HS-27A (cell line): ENCODE measurements around the gene BET1.
"Not testable (repeated sequence)": the region's sequence is repeated elsewhere in the genome, so short reads cannot be mapped to it uniquely, and the experiment has no call there.

Experiments
- DNase-seq: peaks from one replicate; pipeline ENCODE4 v3.0.0-alpha.2; 2012; ENCODE audit warnings: low read depth, missing footprints

The BET1 gene, protein sequence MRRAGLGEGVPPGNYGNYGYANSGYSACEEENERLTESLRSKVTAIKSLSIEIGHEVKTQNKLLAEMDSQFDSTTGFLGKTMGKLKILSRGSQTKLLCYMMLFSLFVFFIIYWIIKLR

DNA sequence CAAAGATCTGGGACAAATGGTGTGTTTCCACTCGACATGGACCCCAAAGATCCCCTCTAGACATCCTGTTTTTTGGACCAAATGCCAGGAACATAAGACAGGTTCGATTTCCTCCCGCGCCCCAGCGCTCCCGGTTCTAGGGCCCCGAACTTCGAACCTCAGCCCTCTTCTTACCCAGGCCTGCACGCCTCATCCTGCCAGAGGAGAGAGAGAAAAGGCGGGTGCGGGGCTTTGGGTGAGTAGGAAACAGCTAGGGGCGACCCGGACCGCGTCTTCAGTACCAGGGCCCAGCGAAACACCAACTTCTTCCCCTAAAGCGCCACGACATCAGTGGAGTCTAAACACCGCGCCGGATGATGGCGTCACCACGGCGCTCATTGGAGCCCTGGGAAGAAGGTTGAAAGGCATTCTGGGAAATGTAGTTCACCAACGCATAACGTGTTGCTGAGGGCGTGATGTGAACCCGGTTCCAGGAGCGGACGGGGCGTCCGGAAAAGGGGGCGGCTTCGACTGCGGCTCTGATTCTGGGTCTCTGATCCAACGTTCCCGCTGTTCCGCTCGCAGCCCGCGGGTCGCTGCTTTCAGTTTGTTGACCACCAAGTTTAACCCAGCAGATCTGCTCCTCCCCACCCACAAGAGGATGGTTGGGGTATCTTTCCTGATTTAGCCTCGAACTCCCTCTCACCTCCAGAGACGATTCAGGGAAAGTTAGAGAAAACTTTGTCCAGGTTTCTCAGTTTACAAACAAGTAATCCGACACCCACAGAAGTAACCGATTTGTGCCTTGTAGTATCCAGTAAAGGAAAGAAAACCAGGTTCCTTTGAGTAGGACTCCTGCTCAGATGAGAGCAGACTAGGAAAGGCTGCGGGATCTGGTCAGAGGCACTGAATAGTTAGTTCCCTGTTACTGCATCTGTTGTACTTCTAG is at the start of gene BET1:
TSS of gene BET1 (minus strand) at position 332 of the 928 bp plus-strand sequence. CDS start at position 193, 139 bp downstream.
- DNase-seq, result peak; percentile 81

DNA sequence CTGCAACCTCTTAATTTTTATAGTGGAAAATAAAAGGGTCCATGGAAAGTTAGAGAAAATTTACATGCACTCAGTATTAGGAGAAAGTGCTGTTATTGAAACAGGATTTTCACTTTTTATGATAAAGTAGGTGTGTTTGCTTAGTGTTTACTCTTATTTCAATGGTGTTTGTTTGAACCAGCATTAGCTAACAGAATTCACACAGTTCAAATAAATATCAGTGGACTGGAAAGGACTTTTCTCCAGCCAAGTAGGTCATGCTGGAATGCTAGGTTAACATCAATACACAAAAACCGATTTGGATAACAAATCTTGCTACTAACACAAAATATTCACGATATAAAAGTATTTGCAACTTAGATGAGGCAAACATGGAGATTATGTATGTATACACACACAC is 49.4 kb upstream of the BET1 start:
- no peak for DNase-seq

DNA sequence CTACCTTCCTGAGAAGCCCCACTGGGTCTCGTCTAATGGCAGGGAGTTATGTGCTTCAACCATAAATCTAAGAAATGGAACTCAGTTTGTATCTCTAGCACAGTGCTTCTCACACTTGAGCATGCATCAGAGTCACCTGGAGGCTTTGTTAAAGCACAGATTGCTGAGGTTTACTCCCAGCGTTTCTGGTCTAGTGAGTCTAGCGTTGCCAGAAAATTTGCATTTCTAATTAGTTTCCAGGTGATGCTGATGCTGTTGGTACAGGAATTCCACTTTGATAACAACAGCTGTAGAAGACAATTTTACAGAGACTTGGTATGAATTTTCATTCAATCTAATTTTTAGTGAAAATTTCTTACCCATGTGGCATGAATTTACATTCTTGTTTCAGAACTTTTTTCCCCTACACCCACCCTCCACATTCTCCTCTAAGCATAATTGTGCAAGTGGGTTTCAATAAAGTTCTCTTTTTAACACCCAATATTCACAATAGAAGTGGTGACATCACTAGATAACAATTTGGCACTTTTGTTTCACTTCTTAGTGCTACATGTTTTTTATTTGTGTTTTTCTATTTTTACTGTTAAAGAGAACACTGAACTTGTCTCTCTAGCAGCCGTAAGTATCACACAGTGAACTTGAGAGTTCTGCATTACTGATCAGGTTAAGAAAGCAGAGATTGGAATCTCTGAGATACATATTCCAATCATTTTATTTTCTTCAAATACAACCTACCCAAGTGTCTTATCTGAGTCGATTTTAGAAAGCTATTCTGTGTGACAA is 48.4 kb upstream of the BET1 start:
- DNase-seq, result no peak

DNA sequence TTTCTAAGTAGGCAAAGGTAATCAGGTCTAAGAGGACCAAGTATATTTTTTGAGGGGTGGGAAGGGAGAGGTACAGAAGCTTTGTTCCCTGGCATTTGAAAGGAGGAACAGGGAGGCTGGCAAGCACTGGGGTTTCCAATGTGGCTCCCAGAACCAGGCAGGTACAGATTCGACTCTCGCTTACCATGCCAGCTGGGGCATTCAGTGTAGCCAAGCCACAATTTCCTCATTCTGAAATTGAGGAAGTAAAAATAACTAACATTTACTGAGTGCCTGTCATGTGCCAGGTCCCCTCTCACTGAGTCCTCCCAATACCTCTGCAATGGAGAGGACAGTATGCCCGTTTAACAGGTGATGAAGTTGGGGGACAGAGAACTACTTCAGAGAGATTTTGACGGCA is 45.9 kb upstream of the BET1 start:
- DNase-seq, result no peak

DNA sequence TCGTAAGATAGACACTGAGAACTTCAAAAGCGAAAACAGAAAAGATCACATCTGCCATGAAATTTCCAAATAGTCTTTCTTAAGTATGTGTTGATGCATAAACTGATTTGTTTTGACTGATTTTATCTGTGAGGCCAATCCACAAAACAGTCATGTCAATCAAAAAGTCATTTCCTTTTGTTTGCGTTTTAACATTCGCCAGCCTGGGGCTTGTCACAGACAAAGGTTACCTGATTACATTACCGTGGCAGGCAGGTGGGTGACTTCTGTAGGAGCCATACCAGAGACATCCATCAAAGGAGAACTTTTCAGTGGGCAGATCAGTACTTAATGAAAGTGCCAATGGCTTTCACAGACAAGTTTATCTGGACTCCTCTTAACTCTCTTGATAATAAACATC is 45.5 kb upstream of the BET1 start:
- no peak for DNase-seq

DNA sequence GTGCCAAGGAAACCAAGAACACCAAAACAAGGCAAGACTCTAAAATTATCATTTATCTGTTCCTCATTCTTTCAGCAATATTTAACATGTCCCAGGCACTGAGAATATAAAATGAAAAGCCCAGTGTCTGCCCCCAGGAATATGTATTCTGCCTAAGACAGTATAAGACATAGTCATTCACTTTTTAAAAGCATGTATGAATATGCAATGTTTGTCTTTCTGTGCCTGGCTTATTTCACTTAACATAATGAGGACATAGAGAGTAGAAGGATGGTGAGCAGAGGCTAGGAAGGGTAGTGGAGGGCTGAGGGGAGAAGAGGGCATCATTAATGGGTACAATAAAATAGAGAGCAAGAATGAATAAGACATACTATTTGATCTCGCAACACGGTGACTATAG is 44.6 kb upstream of the BET1 start:
- no peak for DNase-seq

DNA sequence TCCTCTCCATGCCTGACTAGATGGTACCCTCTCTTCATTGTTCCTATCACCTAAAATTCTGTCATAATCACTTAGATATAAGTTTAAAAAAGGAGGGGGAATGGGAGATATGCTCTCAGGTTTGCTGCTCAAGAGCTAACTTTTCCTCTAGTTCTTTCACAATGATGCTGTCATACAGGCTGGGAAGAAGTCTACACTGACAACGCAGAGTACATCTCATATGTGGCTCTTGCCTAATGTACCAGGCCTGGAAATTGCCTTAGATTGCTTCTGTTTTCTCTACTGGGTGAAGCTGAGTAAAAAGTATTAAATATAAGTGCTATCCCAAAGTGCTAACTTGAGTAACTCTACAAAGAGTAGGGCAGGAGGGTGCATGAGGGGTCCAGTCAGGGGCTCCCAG is 43.8 kb upstream of the BET1 start:
- DNase-seq, result no peak

DNA sequence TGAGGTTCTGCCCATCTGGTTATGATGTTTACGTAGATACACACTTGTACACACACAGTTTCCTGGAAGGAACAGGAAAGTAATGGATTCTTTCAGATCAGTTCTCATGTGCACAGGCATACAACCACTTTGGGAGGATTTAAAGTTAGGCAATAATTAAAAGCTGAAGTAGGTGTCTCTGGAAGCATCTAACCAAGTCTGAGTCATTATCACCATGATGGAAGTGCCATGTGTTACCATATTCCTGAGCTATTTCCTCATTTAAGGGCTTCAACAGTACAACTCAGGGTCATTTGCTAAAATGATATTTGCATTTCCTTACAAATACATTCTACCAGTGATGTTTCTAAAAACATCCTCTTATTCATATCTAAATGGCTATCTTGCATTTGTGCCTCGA is 41.4 kb upstream of the BET1 start:
- no peak for DNase-seq

DNA sequence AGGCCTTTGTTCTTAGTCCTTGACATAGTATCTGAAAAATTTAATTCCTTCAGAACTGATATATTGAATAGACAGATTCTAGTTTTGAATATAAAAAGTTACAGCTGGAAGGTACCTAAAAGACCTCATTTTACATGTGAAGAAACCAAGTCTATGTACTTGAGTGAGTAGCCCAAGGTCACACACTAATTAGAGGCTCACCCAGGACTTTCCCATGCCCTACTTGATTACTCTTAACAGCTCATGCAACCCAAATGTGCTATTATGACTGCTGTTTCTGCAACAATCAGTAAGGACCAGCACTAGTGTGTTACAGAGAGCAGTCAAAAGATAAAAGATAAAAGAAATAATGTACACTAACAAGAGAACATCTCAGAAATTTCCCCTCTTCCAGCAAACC is 40.7 kb upstream of the BET1 start:
- no peak for DNase-seq

DNA sequence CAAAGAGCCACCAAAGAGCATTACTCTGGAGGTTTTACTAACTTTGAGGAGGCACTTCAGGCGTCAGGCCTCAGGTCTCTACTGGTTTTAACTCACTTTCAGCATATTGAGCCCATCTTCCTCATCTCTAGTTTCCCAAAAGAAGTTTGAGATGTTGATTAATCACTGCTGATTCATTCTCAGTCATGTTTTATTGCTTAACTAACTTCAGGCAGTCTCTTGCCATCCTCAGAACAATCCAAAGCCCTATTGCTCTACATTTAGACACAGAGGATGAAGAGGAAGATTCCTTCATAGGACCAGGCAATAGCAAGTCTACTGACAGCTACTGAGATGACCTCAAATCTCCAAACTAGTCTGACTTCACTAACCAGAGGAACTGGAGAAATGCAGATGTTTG is 39.1 kb upstream of the BET1 start:
- DNase-seq, result no peak

DNA sequence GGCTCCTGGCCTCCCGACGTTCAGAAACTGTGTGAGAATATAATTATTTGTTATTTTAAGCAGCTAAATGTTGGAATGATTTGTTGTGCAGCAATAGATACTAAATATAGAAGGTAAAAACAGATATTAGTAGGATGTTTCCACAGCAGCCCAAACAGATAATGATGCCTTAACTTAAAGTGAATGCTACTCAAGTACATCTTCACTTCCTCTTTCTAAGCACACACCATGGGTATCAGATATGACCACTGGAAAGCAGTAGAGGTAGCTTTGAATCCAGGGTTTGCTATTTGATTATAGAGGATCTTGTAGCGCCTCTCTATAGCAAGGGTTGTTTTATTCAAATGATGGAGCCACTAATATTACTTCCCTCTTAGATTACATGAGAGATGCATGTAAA is 38.2 kb upstream of the BET1 start:
- no peak for DNase-seq

DNA sequence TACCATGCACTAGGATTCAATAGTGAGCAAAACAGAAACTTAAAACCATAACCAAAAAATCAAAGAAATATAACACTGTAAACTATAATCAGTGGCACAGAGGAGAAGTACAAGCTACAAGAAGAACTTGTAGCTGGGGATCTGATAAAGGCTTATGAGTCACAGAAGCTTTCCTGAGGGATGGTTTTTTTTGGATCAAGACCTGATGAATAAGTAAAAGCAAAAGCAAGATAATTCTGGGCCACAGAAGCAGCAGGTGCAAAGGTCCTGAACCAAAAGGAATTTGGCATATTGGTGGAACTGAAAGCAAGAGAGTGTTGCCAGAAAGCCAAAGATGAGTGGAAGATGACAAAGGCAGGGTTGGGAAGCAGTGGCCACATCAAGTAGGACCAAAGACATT is 37.4 kb upstream of the BET1 start:
- DNase-seq, result no peak

DNA sequence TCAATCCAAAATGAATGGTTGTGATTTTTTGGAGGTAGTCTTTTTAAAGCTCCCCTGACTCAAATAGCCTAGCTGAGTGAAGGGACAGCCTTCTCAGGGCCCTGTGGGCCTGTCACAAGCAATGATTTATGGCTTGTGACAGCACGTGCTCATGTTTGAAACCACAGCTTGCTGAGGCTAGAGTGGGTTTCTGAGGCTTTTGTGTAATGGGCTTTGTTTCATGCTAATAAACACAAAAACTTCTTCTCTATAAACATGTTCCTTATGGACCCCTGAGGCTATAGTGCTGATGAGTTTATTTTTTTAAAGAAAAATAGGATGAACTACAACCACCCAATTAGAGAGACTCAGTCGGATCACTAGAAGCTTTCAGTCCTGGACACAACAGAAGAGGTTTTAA is 36.1 kb upstream of the BET1 start:
- no peak for DNase-seq

DNA sequence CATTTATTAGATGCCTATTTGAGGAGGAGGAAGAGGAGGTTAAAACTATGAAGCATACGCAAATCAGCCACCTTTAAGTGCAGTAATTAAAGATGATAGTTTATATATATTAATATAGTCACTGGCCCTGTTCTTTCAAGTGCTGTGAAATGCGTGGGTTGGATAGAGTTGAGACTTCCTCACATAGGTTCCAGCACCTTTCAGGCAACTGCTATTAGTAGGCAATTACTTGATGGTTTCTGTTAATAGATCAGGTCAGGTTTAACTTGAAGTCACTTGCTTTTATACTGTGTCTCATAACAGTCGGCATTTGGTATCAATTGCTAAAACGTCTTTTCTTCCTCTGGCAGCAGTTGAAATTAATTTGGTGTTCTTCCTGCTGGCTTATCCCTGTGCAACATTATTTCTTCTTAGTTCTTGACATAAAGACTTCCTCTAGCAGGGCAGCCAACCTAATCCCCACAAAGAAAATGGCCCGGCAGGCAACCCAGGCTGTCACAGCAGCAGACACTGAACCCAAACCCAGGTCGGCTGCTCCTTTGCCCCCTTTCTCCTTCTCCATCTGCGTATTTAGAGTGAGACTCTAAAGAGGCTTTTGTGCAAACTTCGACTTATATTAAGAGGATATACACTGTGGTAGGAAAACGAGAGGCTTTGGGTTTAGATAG is 35.3 kb upstream of the BET1 start:
- no peak for DNase-seq

DNA sequence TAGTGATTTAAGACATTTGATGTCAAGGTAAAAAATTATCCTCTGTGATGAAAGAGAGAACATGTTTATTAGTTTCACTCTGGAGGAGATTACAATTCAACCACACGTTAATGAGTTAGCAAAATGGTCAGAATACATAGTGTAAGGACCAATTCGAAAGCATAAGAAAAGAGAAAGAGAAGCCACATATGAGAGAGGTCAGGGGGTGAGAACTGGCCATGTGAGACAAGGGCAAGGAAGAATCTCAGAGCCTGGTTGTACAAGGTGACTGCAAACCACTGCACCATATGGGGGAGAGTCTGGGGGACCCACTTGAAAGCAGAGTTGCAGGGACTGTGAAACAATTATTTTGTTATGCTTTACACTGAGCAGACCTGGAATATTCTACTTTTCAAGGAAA is 27.7 kb upstream of the BET1 start:
- no peak for DNase-seq

DNA sequence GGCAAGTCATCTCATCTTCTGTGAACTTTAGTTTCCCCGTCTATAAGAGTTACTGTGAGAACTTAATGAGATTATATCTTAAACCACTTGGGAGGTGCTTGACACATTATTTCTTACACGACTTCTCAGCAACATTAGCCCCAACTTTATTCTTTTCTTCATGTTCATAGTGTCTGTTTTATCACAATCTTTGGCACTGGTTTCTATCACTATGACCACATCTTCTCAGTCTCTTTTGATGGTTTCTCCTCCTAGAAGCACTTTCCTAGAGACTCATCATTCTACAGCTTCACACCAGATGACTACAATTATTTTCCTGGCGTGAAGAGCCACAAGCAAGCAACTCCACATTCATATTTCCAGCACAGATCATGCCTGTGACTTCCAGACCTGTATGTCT is 26.5 kb upstream of the BET1 start:
- no peak for DNase-seq

DNA sequence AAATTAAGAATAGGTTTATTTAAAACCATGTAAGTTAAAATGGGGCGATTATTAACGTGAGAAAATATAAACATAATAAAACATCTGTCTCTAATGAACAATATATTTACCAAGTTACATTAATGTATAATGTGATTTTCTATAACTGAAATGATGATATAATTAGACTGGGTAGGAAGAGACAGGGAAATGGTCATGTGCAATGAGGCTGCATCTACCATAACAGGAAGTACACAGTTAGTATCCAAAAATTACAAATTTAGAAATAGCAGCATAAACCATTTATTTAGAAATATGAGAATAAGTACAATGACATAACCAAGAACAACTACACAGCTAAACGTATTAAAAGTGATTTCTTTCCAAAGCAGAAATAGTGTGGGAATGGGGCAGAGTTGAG is 25.8 kb upstream of the BET1 start:
- DNase-seq, result no peak

DNA sequence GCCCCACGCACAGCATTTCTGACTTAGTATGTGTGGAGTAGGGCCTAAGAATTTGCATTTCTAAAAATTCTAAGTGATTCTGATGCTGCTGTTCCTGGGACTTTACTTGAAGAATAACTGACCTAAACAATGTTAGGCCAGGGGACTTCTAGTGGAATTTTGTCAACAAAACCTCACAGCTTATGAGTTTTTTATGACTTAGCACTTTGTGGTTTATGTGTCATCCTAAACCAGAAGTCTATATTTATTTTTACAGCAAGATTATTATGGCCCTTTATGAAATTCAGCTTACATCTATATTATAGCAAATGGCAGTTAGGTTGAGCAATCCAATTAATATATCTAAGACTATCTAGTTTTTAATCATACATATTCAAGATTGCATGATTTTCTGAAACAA is 24.6 kb upstream of the BET1 start:
- peak; percentile 8 for DNase-seq

DNA sequence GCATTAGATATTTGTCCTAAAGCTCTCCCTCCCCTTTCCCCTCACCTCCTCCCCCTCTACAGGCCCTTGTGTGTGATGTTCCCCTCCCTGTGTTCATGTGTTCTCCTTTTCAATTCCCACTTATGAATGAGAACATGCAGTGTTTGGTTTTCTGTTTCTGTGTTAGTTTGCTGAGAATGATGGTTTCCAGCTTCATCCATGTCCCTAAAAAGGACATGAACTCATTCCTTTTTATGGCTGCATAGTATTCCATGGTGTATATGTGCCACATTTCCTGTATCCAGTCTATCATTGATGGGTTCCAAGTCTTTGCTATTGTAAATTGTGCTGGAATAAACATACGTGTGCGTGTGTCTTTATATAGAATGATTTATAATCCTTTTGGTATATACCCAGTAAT is 22.5 kb upstream of the BET1 start:
- not testable (repeated sequence) for DNase-seq

DNA sequence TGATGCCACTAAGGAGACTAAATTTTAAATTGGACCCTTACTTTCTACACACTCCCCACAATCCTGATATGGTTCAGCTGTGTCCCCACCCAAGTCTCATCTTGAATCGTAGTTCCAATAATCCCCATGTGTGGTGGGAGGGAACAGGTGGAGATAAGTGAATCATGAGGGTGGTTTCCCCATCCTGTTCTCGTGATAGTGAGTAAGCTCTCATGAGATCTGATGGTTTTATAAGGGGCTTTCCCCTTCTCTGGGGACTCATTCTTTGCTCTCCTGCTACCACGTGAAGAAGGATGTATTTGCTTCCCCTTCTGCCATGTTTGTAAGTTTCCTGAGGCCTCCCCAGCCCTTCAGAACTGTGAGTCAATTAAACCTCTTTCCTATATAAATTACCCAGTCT is 18.4 kb upstream of the BET1 start:
- DNase-seq, result no peak

DNA sequence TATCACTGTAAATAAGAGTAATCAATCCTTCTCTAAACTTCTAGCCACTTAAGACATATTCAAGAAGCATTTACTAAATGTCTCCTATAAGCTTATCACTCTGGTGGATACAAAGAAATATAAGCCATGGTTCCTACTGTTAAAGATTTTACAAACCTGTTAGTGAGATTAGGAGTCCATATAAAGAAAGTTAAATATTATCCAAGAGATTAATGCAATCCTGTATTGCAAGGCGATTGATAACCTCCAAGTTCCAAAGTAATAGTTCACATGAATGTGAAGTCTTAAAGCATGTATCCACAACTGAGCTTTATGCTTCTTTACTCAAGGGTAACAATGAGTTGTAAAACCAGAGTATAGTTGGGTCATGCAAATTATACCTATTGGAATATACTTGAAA is 12.6 kb upstream of the BET1 start:
- DNase-seq, result no peak

DNA sequence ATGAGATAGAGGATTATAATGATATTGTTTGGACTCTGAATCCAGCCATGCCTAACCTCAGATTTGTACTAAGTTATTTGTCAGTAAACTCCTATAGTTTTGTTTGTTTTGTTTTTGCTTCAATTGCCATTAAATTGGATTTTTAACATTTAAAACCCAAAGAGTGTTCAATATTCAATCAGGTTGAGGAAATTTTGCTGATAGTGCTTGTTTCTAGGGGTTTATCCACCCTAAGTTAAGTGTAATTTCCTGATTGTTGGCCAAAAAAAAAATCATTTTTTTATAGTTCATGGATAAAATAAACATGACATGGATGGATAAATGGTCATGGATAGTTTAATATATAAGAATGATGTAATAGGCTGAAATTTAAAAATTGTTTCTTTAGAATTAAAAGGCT is 11.4 kb upstream of the BET1 start:
- DNase-seq, result no peak

DNA sequence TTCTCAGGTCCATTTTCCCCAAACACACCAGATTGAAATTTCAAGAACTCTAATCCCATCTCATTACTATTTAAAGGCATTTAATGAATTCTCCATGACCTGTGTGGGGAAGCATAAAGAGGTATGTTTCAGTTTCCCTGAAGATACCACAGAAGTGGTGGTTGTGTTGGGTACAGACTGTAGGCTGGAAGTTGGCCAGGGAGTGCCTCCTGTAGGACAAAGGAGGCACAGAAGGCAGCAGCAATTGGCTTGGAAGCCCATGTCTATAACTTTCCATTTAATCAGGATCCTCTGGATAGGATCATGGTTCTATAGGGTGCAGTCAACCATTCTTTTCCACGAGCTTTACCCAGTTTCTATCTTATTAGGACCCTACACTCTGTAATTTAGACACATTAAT is 8.6 kb upstream of the BET1 start:
- DNase-seq, result no peak
